ENCODE measurements around the gene CEBPE.

CEBPE gene

GRCh38 chr14:23102801-23103200, 16.3 kb downstream of the CEBPE start:
- no peak for DNase-seq (ENCODE audit: low read depth, low spot score)

GRCh38 chr14:23101986-23102625, 16.9 kb downstream of the CEBPE start:
- no peak for DNase-seq (ENCODE audit: low read depth, low spot score)

GRCh38 chr14:23101213-23101970, 17.7 kb downstream of the CEBPE start:
- DNase-seq (ENCODE audit: low read depth, low spot score), result no peak

GRCh38 chr14:23099212-23099861, 19.7 kb downstream of the CEBPE start:
- DNase-seq (ENCODE audit: low read depth, low spot score), result no peak

- DNase-seq (ENCODE audit: low read depth, low spot score), result no peak
These were observed 21.3 kb downstream of the CEBPE start for GRCh38 chr14:23097786-23098185.

- DNase-seq (ENCODE audit: low read depth, low spot score), result peak; percentile 99
These were observed 23.6 kb downstream of the CEBPE start, which contains the start of gene C14orf119 for GRCh38 chr14:23095196-23096108. C14orf119 (plus strand) TSS chr14:23095505; CDS start chr14:23097659, 2,154 bp downstream.

- DNase-seq (ENCODE audit: low read depth, low spot score), result no peak
These were observed 24.3 kb downstream of the CEBPE start, which contains the start of gene ACIN1 for GRCh38 chr14:23094666-23095195. ACIN1 (minus strand) TSS chr14:23095136; CDS start chr14:23095112, 24 bp downstream.

- DNase-seq (ENCODE audit: low read depth, low spot score), result peak; percentile 47
These were observed 24.9 kb downstream of the CEBPE start for GRCh38 chr14:23093991-23094665.

- DNase-seq (ENCODE audit: low read depth, low spot score), result no peak
These were observed 25.5 kb downstream of the CEBPE start for GRCh38 chr14:23093526-23093925.

- no peak for DNase-seq (ENCODE audit: low read depth, low spot score)
These were observed 26.0 kb downstream of the CEBPE start for GRCh38 chr14:23093104-23093503.

- no peak for DNase-seq (ENCODE audit: low read depth, low spot score)
These were observed 27.5 kb downstream of the CEBPE start for GRCh38 chr14:23091294-23092225.

GRCh38 chr14:23090254-23090636, 28.8 kb downstream of the CEBPE start:
- DNase-seq (ENCODE audit: low read depth, low spot score), result no peak

GRCh38 chr14:23089498-23090253, 29.4 kb downstream of the CEBPE start:
- DNase-seq (ENCODE audit: low read depth, low spot score), result no peak

- DNase-seq (ENCODE audit: low read depth, low spot score), result no peak
These were observed 32.5 kb downstream of the CEBPE start for GRCh38 chr14:23086565-23086964.

GRCh38 chr14:23085458-23085857, 33.6 kb downstream of the CEBPE start:
- DNase-seq (ENCODE audit: low read depth, low spot score), result no peak

- DNase-seq (ENCODE audit: low read depth, low spot score), result no peak
These were observed 38.6 kb downstream of the CEBPE start for GRCh38 chr14:23080474-23080873.

- no peak for DNase-seq (ENCODE audit: low read depth, low spot score)
These were observed 39.3 kb downstream of the CEBPE start for GRCh38 chr14:23079716-23080115.

GRCh38 chr14:23078692-23079116, 40.4 kb downstream of the CEBPE start:
- no peak for DNase-seq (ENCODE audit: low read depth, low spot score)

GRCh38 chr14:23077962-23078361, 41.1 kb downstream of the CEBPE start:
- DNase-seq (ENCODE audit: low read depth, low spot score), result no peak
